Adipose tissue (tissue), 3 donors: ENCODE results near the gene ZNF385B. TPM values are rescaled to one million over a fixed set of nuclear protein-coding genes. Genes with fewer than 3 reads are reported as not detected.
"Not testable (repeated sequence)": the region's sequence is repeated elsewhere in the genome, so short reads cannot be mapped to it uniquely, and the experiment has no call there.

ENCODE experiments used
- H3K27ac ChIP-seq: one replicate; pipeline ENCODE4 v1.5.1; 2013; ENCODE audit warnings: low read depth, low read length
- WGBS, 3 donors: extraction: QIAGEN DNeasy Blood & Tissue Kit; methylation state at CpG; one replicate each; pipeline ENCODE4 v1.1.7; 2013; 5-methylcytosine and 5-hydroxymethylcytosine counted together
- polyA plus RNA-seq, 3 donors: library from polyadenylated mRNA; stranded (reverse); fragments of 200-250 nt; gene quantifications; one replicate each; pipeline ENCODE4 v1.2.3, GENCODE V29; 2013
- donor health status: healthy with polysubstance abuse.
- donor health status: Bipolar disorder and iron deficiency.
- donor health status: healthy.

The ZNF385B gene
- polyA plus RNA-seq = 1 to 10 TPM in 1 of 3 donors, under 1 TPM in 2; 0.10 to 6.2 (median 0.74) TPM

DNA sequence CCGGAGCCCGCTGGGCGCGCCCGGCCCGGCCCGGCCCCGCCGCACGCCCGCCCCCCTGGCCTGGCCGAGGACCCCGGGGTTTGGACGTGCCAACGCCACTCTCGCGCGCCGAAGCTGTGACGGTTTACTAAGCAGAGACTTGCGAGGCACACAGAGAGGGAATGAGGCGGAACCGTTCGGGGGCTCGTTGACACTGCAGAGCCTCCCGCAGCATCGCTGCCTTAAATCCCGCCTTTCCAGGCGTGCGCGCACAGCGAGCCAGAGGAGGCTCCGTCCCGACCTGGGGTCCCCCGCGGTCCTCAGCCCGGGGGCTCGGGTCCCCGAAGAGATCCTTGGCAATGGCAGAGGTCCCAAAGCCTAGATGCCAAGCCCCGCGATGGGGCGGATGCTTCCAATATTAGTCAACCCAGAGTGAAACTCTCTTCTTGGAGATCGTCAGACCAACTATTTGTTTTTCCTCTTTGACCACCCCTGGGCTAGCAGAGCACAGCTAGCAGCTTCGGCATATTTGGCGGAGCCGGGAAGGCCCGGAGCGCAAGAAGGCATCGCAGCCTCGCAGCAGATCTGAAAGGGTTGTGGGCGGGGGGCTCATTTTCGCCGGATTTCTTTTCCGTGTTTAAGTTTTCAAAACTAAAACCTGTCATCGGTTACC lies at the start of gene ZNF385B:
ZNF385B (minus strand) TSS at position 197 of the 652 bp plus-strand sequence.
- WGBS, 3 donors = 2 to 5% (median 3%) methylated on average over 53 to 55 of the region's 55 CpGs
- H3K27ac ChIP-seq = no peak within 1 kb of the TSS

DNA sequence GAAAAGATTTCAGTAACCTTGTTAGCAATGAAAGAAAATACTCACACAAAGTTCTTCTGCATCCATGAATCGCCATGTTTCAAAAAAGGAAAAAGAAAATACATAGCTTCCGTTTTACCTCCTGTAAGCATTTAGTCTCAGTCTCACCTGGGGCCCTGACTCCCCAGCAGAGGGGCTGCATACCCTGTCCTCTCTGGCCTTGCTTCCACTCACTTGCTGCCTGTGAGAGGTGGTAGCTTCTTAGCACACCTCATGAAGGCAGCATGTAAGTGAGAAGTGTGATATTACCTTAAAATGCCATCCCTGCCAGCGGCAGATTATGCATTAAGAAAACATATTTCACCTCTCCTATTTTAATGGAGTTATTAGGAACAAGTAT lies 49.3 kb upstream of the ZNF385B start:
- H3K27ac ChIP-seq = no peak overlapping the region
- WGBS, 3 donors = 64 to 76% (median 75%) methylated on average over 3 of the region's 3 CpGs

DNA sequence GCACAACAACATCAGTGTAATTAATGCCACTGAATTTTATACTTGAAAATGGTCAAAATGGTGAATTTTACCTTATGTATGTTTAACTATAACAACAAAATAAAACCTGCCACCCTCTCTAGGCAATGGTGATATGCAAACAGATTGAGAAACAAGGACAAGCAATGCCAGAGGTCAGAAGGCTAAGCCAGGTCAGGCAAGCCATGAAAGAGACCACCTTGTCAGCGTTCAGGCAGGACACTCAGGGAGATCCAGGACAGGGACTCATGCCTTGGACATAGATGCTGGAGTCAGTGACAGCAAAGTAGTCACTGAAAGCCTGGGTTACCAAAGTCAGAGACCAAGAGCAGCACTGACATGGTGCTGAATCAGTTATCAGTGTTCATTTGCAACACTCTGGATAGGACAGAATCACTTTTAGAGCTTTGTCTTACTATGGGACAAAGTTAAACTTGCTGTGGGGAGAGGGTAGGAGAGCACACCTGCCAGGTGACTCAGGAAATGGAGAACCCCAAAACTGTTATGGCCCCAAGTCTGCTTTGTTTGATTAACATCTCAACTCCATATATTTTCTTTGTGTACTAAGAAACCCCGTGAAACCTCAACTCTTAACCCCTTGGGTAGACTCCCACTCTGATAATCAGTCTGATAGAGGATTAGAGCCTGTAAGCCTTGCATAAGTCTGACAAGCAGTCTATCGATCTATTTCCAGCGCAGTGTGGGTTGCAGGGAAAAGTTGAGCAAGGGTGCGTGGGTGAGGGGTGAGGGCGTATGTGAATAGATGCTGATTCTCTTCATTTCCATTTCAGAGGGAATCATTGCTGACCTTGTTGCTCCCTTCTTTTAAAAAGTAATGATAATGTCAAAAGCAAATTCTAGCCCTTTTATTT lies 48.7 kb upstream of the ZNF385B start:
- 57 to 69% (median 69%) methylated on average over 6 of the region's 6 CpGs for WGBS, 3 donors
- no peak overlapping the region for H3K27ac ChIP-seq

DNA sequence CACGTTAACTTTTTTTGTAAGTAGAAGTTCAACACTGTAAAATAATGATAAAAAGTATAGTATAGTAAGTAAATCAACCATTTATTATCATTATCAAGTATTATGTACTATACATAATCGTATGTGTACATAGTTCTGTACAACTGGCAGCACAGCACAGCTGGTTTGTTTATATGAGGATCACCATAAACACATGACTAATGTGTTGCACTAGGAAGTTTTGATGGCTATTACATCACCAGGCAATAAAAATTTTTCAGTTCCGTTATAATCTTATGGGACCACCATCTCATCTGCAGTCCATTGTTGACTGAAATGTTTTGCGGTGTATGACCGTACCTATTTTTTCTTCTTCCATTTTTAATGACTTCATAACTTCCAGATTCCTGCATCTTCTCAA lies 39.2 kb upstream of the ZNF385B start:
- WGBS, 3 donors = 72 to 80% (median 74%) methylated on average over 5 of the region's 5 CpGs
- no peak overlapping the region for H3K27ac ChIP-seq

DNA sequence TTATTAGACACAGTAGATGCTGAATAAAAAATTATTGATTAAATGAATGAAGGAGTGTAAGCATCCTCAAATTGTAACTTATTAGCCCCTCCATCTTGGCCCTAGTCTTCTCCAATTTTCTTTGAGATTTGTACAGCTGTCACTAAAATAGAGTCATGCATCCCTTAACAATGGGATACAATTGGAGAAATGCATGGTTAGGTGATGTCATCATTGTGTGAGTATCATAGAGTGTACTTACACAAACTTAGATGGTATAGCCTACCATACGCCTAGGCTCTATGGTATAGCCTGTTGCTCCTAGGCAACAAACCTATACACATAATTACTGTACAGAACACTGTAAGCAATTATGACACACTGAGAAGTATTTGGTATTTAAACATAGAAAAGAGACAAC lies 38.3 kb upstream of the ZNF385B start:
- 88 to 100% (median 94%) methylated on average over 1 of the region's 1 CpG for whole genome bisulfite sequencing, 3 donors
- H3K27ac ChIP-seq = no peak overlapping the region

DNA sequence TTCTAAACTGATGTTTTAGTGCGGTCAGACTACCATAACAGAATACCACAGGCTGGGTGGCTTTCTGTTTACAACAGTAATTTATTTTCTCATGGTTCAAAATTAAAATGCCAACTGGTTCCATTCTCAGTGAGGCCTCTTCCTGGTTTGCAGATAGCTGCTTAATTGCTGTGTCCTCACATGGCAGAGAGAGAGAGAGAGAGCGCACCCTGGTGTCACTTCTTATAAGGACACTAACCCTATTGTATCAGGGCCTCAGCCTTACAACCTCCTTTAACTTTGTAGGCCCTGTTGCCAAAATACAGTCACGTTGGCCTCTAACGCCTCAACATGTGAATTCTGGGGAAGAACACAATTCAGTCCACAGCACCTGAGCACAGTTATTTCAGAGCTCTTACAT lies 37.5 kb upstream of the ZNF385B start:
- no peak overlapping the region for H3K27ac ChIP-seq
- WGBS, 3 donors = 74 to 83% (median 82%) methylated on average over 4 of the region's 4 CpGs

DNA sequence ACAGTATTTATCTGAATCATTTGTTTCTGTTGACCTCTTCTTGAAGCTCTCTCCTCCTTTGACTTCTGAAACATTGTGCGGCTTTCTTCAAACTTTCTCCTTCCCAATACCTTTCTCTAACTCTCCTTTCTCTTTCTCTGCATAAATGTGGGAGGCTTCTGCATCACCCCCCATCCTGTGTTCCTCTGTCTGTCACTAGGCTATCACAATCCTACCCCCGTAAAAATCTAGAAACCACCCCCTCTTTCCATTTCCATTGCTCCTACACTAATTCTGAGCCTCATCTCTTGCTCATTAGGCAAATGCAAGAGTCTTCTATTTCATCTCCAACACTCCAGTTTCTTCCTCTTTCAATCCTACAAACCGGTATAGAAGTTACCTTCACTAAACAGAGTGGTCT lies 32.2 kb upstream of the ZNF385B start:
- 88 to 94% (median 88%) methylated on average over 3 of the region's 3 CpGs for WGBS, 3 donors
- H3K27ac ChIP-seq = no peak overlapping the region

DNA sequence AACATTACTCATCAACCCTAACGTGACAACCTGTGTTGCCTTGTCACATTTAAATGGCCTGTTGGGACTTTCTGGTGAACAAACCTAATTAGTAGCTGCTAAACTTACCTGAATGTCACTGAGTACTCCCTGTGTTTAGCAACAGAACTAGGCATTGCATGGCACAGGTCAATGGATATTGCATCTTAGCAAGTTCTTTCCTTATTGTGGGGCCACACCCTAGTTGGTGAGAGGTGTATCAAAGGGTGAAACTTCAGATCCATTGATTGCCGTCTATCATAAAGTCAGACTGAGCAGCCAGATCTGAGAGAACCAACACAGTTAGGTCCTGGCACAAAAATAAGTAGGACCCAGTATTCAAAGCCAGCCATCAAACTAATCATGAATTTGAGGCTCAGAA lies 29.8 kb upstream of the ZNF385B start:
- whole genome bisulfite sequencing, 3 donors = 83 to 87% (median 84%) methylated on average over 2 of the region's 2 CpGs
- no peak overlapping the region for H3K27ac ChIP-seq

DNA sequence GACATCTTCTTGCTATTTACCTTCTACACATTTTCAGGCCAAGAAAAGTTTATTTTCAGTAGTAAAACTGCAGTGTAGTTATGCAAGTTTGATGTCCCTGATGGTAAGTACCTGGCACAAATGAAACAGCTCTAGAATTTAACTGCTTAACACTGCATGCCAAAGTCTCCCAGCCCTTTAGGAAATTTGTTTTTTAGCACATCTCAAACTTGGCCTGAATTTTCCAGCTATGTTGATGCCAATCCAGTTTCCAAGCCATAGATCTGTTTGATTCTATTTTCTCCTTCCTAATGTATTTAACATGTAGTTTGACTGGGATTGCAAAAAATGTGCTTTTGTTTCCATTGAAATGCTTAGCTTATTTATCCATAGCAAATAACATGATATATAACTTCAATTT lies 29.3 kb upstream of the ZNF385B start:
- no peak overlapping the region for H3K27ac ChIP-seq

DNA sequence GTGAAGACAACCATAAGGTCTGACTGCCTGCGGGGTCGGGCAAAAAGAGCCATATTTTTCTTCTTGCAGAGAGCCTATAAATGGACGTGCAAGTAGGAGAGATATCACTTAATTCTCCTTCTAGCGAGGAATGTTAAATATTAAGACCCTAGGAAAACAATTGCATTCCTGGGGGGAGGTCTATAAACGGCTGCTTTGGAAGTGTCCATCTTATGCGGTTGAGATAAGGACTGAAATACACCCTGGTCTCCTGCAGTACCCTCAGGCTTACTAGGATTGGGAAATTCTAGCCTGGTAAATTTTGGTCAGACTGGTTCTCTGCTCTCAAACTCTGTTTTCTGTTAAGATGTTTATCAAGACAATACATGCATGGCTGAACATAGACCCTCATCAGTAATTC lies 27.2 kb upstream of the ZNF385B start:
- WGBS, 3 donors = 82 to 90% (median 90%) methylated on average over 6 of the region's 6 CpGs

DNA sequence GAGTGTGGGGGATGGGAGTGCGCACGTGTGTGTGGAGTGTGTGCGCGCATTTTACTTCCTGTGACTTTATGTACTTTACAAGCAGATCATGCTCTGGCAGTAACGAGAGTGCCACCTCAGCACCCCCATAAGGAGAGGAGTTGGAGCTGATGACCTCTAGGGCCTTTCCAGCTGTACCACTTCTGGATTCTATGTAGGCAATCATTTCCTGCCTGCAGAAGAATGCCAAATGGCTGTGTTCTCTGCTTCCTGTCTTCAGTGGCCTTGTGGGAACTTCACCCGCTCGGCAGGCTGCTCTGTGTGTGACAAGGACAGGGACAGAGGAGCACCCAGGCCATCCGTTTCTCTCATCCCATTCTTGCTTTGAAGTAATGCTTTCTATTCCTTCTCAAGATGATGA lies 22.8 kb upstream of the ZNF385B start:
- H3K27ac ChIP-seq = no peak overlapping the region
- 66 to 74% (median 72%) methylated on average over 8 of the region's 8 CpGs for WGBS, 3 donors

More for the DNA sequence above, 27.2 kb upstream of the ZNF385B start:
- H3K27ac ChIP-seq = not testable (repeated sequence)

DNA sequence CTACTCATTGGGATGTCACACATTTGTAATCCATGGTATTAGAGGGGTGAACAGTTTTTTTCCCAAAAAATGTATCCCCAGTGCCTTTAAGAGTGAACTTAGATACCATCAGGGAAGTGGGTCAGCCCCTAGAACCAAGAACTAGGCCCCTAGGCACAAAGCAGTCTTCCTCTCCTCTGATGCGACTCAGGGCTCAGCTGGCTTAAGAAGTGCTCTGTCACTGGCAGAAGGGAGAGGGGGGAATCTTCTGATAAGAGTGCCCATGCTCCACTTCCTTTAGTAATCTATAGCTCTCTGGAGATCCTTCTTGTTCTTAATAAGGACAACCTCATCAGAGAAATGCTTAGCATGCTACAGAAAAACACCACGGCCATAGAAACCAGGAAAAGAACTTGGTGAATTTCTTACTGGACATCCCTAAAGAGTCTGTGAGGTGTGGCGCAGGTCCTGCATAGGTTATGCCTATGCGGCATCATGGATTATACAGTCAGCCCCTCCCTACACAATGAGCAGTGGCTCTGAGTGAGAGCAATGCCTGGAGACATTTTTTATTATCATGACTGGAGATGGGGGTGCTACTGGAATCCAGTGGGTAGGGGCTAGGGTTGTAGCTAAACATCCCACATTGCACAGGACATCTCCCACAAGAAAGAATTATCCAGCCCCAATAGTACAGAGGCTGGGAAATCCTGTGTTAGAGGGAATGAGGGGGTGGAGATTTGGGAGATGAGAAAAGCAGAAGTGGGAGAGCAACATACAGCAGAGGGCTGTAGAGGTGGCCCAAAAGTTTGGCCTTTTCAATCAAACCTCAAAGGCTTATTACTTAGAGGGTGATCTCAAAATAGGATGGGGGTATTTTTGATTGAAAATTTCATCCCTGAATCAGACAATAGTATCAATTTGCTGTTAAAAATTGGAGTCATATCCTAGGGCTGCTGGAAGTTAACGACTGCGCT lies 21.7 kb upstream of the ZNF385B start:
- H3K27ac ChIP-seq = no peak overlapping the region
- 86 to 90% (median 87%) methylated on average over 6 of the region's 6 CpGs for WGBS, 3 donors

DNA sequence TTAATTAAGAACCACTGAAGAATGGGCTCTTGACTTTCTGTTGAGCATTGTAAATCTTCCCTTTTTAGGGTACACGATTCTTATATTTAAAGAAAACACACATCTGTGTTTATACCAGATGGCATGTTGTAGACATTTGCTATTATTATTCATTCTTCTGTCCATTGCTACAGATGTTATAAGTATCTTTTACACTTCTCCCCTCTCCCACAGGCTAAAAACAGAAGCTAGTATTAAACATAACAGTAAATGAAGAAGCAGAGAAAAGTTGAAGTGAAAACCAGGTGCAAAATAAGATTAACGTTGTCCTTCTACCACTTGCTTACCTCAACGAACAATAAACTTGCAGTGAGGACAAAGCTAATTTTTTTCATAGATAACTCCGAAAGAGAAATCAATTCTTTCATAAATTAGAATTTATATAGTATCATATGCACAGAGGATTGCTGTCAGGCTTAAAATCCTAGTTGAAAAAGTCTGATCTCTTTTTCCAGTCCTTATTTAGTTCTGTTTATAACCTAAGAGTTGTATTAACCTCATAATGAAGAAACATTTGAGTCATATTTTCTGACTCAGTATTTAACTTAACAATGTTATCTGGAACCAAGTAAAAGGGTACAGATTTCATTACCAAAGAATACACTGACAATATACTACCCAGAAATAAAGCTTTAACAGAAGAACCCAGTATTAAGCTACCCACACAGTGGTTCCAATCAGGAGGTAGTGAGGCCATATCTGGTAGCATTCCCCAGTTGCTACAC lies 16.4 kb upstream of the ZNF385B start:
- WGBS, 3 donors = 77 to 87% (median 84%) methylated on average over 4 of the region's 4 CpGs
- no peak overlapping the region for H3K27ac ChIP-seq

DNA sequence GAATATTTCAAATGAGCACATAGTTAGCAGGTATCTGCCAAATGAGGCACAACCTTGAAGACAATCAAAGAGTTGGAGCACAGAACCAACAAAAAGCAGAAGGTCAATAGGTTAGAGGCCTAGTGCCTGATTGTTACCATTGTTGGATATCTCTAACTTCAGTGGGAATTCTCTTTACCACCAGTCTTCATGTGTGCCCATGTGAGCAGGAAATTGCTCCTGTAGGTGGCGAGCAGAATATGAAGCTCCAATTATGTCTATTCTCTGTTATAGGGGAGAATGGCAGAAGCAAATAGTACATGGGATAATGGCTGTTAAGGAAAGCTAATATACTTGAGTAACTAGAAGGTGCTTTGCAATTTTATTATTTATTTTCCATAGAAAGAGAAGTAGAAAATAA lies 14.9 kb upstream of the ZNF385B start:
- H3K27ac ChIP-seq = no peak overlapping the region
- 65 to 87% (median 85%) methylated on average over 1 of the region's 1 CpG for WGBS, 3 donors

DNA sequence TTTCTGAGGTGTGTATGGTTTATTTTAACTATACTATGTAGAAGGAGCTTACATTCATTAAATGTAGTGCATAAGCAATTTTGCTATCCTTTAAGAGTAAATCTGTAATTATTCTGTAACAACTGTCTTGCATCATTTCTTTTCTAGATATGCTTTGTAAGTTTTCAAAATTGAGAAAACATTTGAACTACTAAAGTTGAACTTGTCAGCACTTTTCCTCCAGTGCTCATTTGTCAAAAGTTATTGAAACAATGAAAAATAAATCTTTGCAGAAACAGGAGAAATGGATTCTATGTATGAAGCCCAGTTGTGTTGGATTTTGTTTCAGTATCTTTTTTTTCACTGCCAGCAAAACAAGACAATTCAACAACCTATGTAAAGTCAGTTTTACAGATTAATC lies 14.5 kb upstream of the ZNF385B start:
- H3K27ac ChIP-seq = no peak overlapping the region

DNA sequence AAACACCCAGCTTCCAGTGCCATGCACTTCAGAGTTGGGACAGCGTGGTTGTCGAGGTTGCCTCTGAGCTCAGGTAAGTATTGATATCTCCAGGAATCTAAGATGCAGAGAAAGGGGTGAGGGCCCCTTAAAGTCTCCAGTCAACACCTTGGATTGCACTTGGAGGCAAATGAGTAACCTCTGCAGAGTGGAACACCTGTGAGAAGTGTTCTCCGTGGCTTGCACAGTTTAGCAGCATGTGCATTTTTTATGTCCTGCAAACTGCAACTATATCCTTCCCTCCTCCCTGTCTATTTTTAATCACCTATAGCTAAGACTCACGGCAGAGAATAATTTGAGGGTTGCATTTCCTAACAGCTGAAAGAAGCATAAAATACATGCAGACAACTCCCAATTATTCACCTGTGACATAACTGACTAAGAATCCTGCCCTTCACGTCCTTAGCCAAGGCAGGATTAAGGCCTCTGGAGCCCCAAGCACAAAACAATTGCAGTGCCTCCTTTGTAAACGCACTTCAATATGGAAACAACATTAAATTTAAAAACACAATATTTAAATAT lies 1.6 kb upstream of the ZNF385B start:
- WGBS, 3 donors = 71 to 82% (median 81%) methylated on average over 6 of the region's 6 CpGs
- H3K27ac ChIP-seq = no peak overlapping the region

DNA sequence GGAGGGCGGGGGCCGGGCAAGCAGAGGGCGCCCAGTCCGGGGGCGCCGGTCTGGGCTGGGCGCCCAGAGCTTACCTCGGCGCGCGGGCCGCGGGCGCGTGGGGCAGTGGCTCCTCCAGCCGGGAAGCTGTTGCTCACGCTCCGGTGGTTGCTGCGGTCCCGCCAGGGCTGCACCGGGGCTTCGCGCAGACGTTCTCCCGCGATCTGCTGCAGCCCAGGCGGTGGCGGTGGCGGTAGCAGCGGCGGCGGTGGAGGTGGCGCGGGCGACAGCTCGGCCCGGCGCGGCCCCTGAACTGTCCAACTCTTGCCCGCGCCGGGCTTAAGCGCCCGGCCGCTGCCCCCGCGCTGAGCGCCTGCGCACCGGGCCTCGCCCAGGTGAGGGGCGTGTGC lies 391 bp downstream of the ZNF385B start:
- H3K27ac ChIP-seq = no peak overlapping the region
- 0 to 1% (median 0%) methylated on average over 31 to 52 of the region's 52 CpGs for WGBS, 3 donors
